OCI-LY3 (cell line): ENCODE data around the gene PCDHGA6.

Experiments
- H2AFZ ChIP-seq: fragments of 200-600, 300-600 bp; shearing (Covaris generic); 2 replicates; pipeline ENCODE4 v1.6.0; 2014; ENCODE audit warnings: antibody characterized with exemption, low read depth, low read length
- H3K27ac ChIP-seq: fragments of 200-600, 300-600 bp; sonication (generic); 2 replicates; pipeline ENCODE4 v1.5.1; 2014; ENCODE audit warnings: mild to moderate bottlenecking, low read length, moderate library complexity, mixed read lengths
- H3K27me3 ChIP-seq: fragments of 200-600, 300-600 bp; sonication (generic); 2 replicates; pipeline ENCODE4 v1.6.1; 2014; ENCODE audit warnings: low read depth, low read length, mixed read lengths
- H3K36me3 ChIP-seq: fragments of 200-600, 300-600 bp; sonication (generic); replicated peaks from 2 replicates; pipeline ENCODE3; 2014; ENCODE audit warnings: low read depth, low read length, mixed read lengths
- H3K4me1 ChIP-seq: fragments of 300-600, 200-600 bp; sonication (generic); 2 replicates; pipeline ENCODE4 v1.6.1; 2014; ENCODE audit warnings: low read length, mixed read lengths
- H3K4me2 ChIP-seq: fragments of 200-600, 300-600 bp; sonication (generic); 2 replicates; pipeline ENCODE4 v1.6.1; 2014; ENCODE audit warnings: low read length, mixed read lengths
- H3K4me3 ChIP-seq: fragments of 300-600, 200-600 bp; sonication (generic); 2 replicates; pipeline ENCODE4 v1.5.1; 2014; ENCODE audit warnings: antibody characterized with exemption, mild to moderate bottlenecking, low read length, moderate library complexity
- H3K79me2 ChIP-seq: fragments of 300-600, 200-600 bp; shearing (Covaris generic); 2 replicates; pipeline ENCODE4 v1.6.1; 2014; ENCODE audit warnings: mild to moderate bottlenecking, low read length, mixed read lengths
- H3K9ac ChIP-seq: fragments of 300-600, 200-600 bp; shearing (Covaris generic); 2 replicates; pipeline ENCODE4 v1.6.0; 2014; ENCODE audit warnings: mild to moderate bottlenecking, low read length, moderate library complexity
- H3K9me3 ChIP-seq: fragments of 200-600, 300-600 bp; shearing (Covaris generic); 2 replicates; pipeline ENCODE4 v1.6.1; 2014; ENCODE audit warnings: low read length, mixed read lengths; ENCODE audit not compliant: insufficient read depth
- H4K20me1 ChIP-seq: fragments of 200-600, 300-600 bp; sonication (generic); 2 replicates; pipeline ENCODE4 v1.6.1; 2016; ENCODE audit warnings: low read length, mixed read lengths; ENCODE audit not compliant: insufficient read depth
- EZH2phosphoT487 ChIP-seq: fragments of 200-600 bp; shearing (Covaris generic); IDR thresholded peaks from 2 replicates; pipeline ENCODE4 v1.6.1; 2018; ENCODE audit warnings: antibody characterized with exemption, mixed run types, low read depth
- TF ChIP-seq, protein P1 (sequence below): fragments of 200-600, 300-600 bp; sonication (generic); IDR thresholded peaks from 2 replicates; pipeline ENCODE4 v1.5.1; 2014; ENCODE audit warnings: antibody characterized with exemption, low read length, low read depth

Gene PCDHGA6

DNA sequence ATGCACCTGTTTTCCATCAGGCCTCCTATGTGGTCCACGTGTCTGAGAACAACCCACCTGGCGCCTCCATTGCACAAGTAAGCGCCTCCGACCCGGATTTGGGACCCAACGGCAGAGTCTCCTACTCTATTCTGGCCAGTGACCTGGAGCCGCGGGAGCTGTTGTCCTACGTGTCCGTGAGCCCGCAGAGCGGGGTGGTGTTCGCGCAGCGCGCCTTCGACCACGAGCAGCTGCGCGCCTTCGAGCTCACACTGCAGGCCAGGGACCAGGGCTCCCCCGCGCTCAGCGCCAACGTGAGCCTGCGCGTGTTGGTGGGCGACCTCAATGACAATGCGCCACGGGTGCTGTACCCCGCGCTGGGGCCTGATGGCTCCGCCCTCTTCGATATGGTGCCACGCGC lies 22.1 kb upstream of the PCDHGA6 start:
- Histone ChIP-seq H3K79me2 (no peaks in the 10 kb centered on the region), H2AFZ (no peak overlapping the region), H3K4me3 (no peak overlapping the region), H4K20me1 (no peaks in the 10 kb centered on the region), H3K27me3 (no peaks in the 10 kb centered on the region), H3K4me2 (no peak overlapping the region), H3K9ac (no peak overlapping the region), H3K9me3 (no peaks in the 10 kb centered on the region), H3K27ac (no peak overlapping the region), H3K36me3 (no peaks in the 10 kb centered on the region), H3K4me1 (0 out of 2 replicates have a peak, but pooled peaks cover 3% of the 10 kb centered on the region)
- TF ChIP-seq, protein P1, sequence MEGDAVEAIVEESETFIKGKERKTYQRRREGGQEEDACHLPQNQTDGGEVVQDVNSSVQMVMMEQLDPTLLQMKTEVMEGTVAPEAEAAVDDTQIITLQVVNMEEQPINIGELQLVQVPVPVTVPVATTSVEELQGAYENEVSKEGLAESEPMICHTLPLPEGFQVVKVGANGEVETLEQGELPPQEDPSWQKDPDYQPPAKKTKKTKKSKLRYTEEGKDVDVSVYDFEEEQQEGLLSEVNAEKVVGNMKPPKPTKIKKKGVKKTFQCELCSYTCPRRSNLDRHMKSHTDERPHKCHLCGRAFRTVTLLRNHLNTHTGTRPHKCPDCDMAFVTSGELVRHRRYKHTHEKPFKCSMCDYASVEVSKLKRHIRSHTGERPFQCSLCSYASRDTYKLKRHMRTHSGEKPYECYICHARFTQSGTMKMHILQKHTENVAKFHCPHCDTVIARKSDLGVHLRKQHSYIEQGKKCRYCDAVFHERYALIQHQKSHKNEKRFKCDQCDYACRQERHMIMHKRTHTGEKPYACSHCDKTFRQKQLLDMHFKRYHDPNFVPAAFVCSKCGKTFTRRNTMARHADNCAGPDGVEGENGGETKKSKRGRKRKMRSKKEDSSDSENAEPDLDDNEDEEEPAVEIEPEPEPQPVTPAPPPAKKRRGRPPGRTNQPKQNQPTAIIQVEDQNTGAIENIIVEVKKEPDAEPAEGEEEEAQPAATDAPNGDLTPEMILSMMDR: no peak
- no peak for TF ChIP-seq EZH2phosphoT487

DNA sequence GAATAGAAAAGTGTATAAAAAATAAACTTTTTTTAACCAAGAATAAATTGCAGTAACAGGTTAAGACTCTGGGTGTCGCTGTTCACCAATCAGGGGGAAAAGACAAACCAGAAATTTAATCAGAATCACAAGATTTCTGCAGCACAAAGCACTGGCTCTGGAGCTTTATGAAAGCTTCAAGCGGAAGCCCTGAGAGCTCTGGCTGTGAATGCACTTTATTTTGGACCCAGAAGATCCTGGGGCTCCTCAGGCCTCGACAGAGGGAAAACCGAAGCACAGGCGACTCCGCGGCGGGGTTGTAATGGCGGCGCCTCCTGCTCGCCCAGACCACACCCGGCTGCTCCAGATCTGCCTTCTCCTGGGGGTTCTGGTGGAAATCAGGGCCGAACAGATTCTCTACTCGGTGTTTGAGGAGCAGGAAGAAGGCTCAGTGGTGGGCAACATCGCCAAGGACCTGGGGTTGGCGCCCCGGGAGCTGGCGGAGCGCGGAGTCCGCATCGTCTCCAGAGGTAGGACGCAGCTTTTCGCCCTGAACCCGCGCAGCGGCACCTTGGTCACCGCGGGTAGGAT lies 18.7 kb upstream of the PCDHGA6 start, which contains the start of gene PCDHGA4:
TSS of gene PCDHGA4 (plus strand) at position 122 of the 570 bp plus-strand sequence. CDS start at position 209, 87 bp downstream.
- no peaks in the 10 kb centered on the region for H4K20me1 ChIP-seq
- H3K4me1 ChIP-seq: 0 out of 2 replicates have a peak, but pooled peaks cover 3% of the 10 kb centered on the region
- H3K9me3 ChIP-seq: no peaks in the 10 kb centered on the region
- TF ChIP-seq EZH2phosphoT487: no peak
- TF ChIP-seq, protein P1: peak; percentile 50
- no peak within 1 kb of the TSS for H3K4me3 ChIP-seq
- 0 out of 2 replicates have a peak within 1 kb of the TSS, but pooled peaks have one; percentile 32 for H3K4me2 ChIP-seq
- no peaks in the 10 kb centered on the region for H3K79me2 ChIP-seq
- no peak within 1 kb of the TSS for H2AFZ ChIP-seq
- no peak within 1 kb of the TSS for H3K9ac ChIP-seq
- H3K27me3 ChIP-seq: no peaks in the 10 kb centered on the region
- no peaks in the 10 kb centered on the region for H3K36me3 ChIP-seq
- H3K27ac ChIP-seq: no peak within 1 kb of the TSS

DNA sequence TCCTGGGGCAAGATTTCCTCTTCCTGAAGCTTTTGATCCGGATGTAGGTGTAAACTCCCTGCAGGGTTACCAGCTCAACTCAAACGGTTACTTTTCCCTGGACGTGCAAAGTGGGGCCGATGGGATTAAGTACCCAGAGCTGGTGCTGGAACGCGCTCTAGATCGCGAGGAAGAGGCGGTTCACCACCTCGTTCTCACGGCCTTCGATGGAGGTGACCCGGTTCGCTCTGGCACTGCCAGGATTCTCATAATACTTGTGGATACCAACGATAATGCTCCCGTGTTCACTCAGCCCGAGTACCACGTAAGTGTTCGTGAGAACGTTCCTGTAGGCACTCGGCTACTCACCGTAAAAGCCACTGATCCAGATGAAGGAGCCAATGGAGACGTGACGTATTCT lies 18.1 kb upstream of the PCDHGA6 start:
- no peaks in the 10 kb centered on the region for H3K9me3 ChIP-seq
- H3K4me3 ChIP-seq: no peak overlapping the region
- no peak overlapping the region for H3K9ac ChIP-seq
- no peak overlapping the region for H2AFZ ChIP-seq
- H3K27ac ChIP-seq: no peak overlapping the region
- H3K4me1 ChIP-seq: 0 out of 2 replicates have a peak, but pooled peaks cover 3% of the 10 kb centered on the region
- TF ChIP-seq, protein P1: no peak
- no peak for TF ChIP-seq EZH2phosphoT487
- H3K36me3 ChIP-seq: no peaks in the 10 kb centered on the region
- H3K27me3 ChIP-seq: no peaks in the 10 kb centered on the region
- H3K4me2 ChIP-seq: no peak overlapping the region
- H4K20me1 ChIP-seq: no peaks in the 10 kb centered on the region
- no peaks in the 10 kb centered on the region for H3K79me2 ChIP-seq

DNA sequence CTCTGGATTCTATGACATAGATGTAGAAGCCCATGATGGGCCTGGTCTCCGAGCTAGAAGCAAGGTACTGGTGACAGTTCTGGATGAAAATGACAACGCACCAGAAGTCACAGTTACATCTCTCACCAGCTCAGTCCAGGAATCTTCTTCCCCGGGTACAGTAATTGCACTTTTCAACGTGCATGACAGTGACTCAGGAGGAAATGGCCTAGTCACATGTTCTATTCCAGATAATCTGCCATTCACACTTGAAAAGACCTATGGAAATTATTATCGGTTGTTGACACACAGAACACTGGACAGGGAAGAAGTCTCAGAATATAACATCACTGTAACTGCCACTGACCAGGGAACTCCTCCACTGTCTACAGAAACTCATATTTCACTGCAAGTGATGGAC lies 17.6 kb upstream of the PCDHGA6 start:
- 0 out of 2 replicates have a peak, but pooled peaks cover 3% of the 10 kb centered on the region for H3K4me1 ChIP-seq
- no peaks in the 10 kb centered on the region for H3K36me3 ChIP-seq
- no peak overlapping the region for H3K4me3 ChIP-seq
- no peaks in the 10 kb centered on the region for H3K27me3 ChIP-seq
- no peaks in the 10 kb centered on the region for H3K79me2 ChIP-seq
- H3K27ac ChIP-seq: no peak overlapping the region
- no peak overlapping the region for H2AFZ ChIP-seq
- no peak overlapping the region for H3K4me2 ChIP-seq
- H3K9me3 ChIP-seq: no peaks in the 10 kb centered on the region
- no peak overlapping the region for H3K9ac ChIP-seq
- no peaks in the 10 kb centered on the region for H4K20me1 ChIP-seq
- TF ChIP-seq, protein P1: no peak
- TF ChIP-seq EZH2phosphoT487: no peak
